GM20000 (cell line): ENCODE results near the gene MSMO1.

Source experiments
- DNase-seq: peaks from one replicate; pipeline ENCODE4 v3.0.0; 2012; ENCODE audit warnings: low spot score
- TF ChIP-seq, protein P1 (sequence below): IDR thresholded peaks from 2 replicates; pipeline ENCODE4 v1.5.1; 2012; ENCODE audit warnings: mild to moderate bottlenecking, control low read depth; ENCODE audit errors: extremely low read depth, missing control alignments

MSMO1 gene

DNA sequence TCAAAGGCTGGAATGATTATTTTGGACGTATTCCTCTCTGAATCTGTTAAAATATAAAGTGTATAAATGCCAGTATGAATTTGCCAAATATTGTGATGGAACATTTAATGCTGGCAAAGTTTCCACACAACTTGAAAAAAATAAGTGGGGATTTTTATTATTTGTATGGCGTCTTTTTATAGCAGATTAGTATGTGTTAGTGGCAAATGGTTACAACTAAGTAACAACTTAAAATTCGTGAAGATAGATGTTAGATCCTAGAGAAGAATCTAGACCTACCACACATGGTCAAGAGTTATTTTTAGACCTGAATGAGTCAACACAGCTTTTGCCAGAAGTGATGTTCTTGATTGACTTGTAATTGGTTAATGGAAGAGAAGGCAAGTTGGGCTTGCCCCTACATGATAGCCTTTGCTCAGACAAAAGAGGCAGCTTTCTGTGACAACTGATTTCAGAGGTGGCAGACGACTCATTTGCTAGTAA is 56.2 kb downstream of the MSMO1 start:
- DNase-seq, result no peak
- TF ChIP-seq, protein P1, sequence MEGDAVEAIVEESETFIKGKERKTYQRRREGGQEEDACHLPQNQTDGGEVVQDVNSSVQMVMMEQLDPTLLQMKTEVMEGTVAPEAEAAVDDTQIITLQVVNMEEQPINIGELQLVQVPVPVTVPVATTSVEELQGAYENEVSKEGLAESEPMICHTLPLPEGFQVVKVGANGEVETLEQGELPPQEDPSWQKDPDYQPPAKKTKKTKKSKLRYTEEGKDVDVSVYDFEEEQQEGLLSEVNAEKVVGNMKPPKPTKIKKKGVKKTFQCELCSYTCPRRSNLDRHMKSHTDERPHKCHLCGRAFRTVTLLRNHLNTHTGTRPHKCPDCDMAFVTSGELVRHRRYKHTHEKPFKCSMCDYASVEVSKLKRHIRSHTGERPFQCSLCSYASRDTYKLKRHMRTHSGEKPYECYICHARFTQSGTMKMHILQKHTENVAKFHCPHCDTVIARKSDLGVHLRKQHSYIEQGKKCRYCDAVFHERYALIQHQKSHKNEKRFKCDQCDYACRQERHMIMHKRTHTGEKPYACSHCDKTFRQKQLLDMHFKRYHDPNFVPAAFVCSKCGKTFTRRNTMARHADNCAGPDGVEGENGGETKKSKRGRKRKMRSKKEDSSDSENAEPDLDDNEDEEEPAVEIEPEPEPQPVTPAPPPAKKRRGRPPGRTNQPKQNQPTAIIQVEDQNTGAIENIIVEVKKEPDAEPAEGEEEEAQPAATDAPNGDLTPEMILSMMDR, result no peak

DNA sequence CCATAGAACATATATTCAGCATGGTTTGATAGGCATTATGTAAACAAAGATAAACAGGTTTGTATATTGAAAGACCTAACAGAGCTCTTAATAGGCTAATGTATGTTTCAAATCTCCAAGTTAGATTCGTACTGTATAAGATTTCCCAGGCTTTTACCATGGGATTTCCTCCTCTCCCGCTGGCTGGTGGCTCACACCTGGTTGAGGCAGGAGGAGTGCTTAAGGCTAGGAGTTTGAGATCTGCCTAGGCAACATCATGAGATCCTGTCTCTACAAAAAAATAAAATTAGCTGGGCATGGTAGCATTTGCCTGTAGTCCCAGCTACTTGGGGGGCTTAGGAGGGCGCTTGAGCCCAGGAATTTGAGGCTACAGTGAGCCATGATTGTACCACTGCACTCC is 56.7 kb downstream of the MSMO1 start:
- TF ChIP-seq, protein P1, result no peak
- no peak for DNase-seq

DNA sequence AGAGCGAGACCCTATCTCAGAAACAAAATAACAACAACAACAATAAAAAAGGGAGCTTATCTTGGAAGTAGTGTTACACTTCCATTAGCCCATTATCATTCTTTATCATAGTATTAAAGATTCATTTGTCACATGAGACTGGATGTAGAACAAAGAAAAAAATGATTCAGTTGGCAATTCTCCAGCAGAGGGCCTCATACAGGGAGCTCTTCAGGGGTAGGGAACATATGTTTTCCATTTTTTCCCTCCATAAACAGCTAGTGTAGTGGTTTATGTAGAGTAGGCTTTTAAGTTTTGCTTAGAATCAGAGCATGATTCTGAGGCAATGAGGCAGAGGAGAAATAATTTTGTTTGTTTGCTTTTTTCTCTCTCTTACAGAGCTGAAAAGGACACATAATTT is 57.1 kb downstream of the MSMO1 start:
- no peak for DNase-seq
- TF ChIP-seq, protein P1, result no peak

DNA sequence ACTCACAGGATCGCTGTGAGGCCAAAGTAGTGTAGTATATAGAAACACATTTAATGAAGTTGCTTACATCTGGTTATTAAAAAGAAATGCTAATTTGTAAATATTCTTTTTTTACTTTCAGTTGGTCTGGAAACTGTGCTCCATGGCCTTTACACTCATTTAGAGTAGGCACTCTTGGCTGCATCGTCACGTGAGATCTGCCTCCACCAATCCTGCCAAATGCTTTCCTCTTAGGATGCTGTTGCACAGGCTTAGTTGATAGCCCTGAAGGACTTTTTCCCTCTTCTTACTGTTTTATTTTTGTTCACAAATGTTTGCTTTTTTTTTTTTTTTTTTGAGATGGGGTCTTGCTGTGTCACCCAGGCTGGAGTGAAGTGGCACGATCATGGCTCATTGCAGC is 57.7 kb downstream of the MSMO1 start:
- DNase-seq, result no peak
- TF ChIP-seq, protein P1, result no peak

DNA sequence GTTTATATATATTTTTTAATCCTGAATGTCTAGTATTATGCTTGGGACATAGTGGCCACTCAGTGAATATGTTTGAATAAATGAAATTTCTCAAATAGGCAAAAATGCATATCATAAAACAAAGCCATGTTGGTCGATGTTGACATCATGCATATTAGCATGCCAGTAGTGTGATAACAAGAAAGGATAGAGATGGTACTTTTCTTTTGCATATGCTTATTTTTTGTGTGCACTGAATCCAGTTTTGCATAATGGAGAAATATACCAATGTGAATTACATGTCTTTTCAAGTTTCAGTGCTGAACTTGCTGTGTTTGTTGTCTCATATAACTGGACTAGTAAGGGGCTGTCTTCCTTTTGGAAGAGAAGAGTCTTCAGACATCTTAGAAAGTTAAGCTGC is 58.9 kb downstream of the MSMO1 start:
- DNase-seq, result no peak
- TF ChIP-seq, protein P1, result no peak

DNA sequence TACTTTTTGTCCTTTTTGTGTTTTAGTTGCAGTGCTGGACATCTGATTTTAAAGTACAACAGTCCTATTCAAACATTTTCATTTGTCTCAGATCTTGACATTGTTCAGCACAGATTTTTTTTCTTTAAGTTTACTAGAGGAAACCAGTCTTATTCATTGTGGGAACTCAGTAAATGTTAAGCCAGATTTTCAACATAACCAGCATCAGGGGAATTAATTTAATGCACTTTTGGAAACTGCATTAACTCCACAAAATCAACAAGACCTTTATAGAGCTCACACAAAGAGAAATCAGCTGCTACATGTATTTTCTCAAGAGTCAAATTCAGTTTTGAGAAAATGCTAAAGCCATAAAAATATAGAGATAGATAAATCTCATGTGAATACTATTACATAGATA is 61.3 kb downstream of the MSMO1 start:
- TF ChIP-seq, protein P1, result no peak
- DNase-seq, result no peak
